ENCODE measurements around the gene LSM6.

The LSM6 gene

DNA sequence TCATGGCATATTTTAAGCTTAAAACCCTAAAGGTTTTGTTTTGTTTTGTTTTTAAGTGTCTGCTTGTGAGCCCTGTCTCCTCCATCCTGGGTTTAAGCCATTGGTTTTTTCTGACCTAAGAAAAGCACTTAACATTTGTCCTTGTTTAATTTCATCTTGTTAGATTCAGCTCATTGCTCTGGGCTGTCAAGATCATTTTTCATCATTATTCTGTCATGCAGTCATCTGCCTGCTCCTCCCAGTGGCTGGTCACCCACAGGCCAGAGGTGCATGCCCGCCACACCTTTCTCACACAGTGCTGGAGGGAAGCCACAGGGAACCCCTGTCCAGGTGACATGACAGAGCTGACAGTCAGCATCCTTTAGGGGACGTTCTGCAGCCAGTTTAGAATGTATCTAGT is 27.1 kb downstream of the LSM6 start:
- no peaks in the 10 kb centered on the region for H4K20me1 ChIP-seq
- H3K9ac ChIP-seq: no peak overlapping the region
- no peak overlapping the region for H3K4me2 ChIP-seq
- no peak for TF ChIP-seq Cebpa-rat (IDR thresholded peaks at IDR 0.05)
- H3K9me3 ChIP-seq (replicated peaks in 1 of 11): no peaks in the 10 kb centered on the region
- no peak overlapping the region for H3K4me3 ChIP-seq
- H3K27ac ChIP-seq: no peak overlapping the region
- no peaks in the 10 kb centered on the region for H3K36me3 ChIP-seq
- no peaks in the 10 kb centered on the region for H3K4me1 ChIP-seq
- H3K27me3 ChIP-seq: no peaks in the 10 kb centered on the region

DNA sequence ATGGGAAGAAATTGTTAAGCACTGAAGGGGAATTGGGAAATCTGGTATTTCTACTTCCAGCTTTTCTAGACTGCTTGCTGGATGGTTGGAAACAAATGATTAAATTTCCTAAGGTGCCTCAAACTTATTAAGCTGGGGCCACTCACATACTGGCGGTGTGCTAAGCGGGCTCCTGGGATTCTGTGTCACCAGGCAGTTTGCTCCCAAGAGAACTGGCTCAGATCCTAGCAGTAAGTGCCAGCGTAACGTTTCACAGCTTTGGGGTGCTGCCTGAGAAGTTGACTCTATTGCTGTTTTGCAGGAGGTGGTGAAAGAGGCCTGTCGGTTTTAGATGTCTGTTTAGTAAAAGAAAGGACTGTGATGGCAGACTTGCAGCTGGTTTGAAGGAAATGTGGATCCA is 31.9 kb downstream of the LSM6 start:
- 0 out of 20 replicates have a peak, but pooled peaks cover 0 to 3% (median 0%) of the 10 kb centered on the region in 10 experiments for H3K4me1 ChIP-seq
- H3K4me3 ChIP-seq: no peak overlapping the region
- no peaks in the 10 kb centered on the region for H3K9me3 ChIP-seq (replicated peaks in 1 of 11)
- no peaks in the 10 kb centered on the region for H3K36me3 ChIP-seq
- no peak overlapping the region for H3K27ac ChIP-seq
- H3K4me2 ChIP-seq: no peak overlapping the region
- no peaks in the 10 kb centered on the region for H4K20me1 ChIP-seq
- no peak for TF ChIP-seq Cebpa-rat (IDR thresholded peaks at IDR 0.05)
- no peak overlapping the region for H3K9ac ChIP-seq
- no peaks in the 10 kb centered on the region for H3K27me3 ChIP-seq

DNA sequence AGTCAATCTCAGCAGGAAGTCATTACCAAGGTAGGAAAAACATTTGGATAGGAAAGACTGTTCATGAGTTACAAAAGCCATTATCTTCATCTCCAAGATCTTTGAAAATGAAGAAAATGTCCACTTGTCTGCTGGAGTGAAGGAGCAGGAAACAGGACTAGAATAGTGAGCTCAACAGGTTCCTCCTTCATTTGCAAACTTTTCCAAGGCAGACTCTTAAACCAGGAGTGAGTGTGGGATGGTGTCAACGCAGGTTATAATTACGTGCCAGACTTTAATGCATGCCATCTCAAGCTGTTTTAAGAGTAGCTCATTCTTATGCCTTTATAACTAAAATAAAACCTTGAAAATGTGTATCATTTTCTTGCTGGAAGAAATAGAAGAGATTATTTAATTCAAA is 35.4 kb downstream of the LSM6 start:
- no peaks in the 10 kb centered on the region for H3K27me3 ChIP-seq
- H3K4me1 ChIP-seq: 0 out of 20 replicates have a peak, but pooled peaks cover 0 to 3% (median 0%) of the 10 kb centered on the region in 10 experiments
- no peaks in the 10 kb centered on the region for H3K36me3 ChIP-seq
- no peak overlapping the region for H3K4me2 ChIP-seq
- H4K20me1 ChIP-seq: no peaks in the 10 kb centered on the region
- H3K4me3 ChIP-seq: no peak overlapping the region
- no peak overlapping the region for H3K27ac ChIP-seq
- TF ChIP-seq Cebpa-rat (IDR thresholded peaks at IDR 0.05): no peak
- H3K9me3 ChIP-seq (replicated peaks in 1 of 11): no peaks in the 10 kb centered on the region
- no peak overlapping the region for H3K9ac ChIP-seq

DNA sequence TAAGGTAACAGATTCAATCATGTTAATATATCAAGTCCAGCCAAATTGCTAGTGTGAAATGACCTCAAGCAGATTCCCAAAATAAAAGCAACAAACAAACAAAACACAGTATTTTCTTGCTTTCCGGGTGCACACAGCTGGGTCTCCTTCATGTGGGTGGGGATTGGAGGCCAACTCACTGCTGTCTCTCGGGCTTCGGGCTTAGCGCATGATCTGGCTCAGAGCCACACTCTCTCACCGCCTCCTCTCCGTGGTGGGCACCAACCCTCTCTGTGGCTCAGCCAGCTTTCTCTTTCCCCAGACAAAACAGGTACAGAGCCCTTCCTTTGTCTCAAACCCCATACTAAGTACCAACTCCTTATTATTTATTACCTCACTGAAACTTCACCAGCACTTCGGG is 35.9 kb downstream of the LSM6 start:
- Histone ChIP-seq H3K9ac (no peak overlapping the region), H3K4me3 (no peak overlapping the region), H3K4me1 (0 out of 20 replicates have a peak, but pooled peaks cover 0 to 3% (median 0%) of the 10 kb centered on the region in 10 experiments), H3K27me3 (no peaks in the 10 kb centered on the region), H3K9me3 (replicated peaks in 1 of 11) (no peaks in the 10 kb centered on the region), H3K36me3 (no peaks in the 10 kb centered on the region), H3K4me2 (no peak overlapping the region), H4K20me1 (no peaks in the 10 kb centered on the region), H3K27ac (no peak overlapping the region)
- TF ChIP-seq Cebpa-rat (IDR thresholded peaks at IDR 0.05): no peak

DNA sequence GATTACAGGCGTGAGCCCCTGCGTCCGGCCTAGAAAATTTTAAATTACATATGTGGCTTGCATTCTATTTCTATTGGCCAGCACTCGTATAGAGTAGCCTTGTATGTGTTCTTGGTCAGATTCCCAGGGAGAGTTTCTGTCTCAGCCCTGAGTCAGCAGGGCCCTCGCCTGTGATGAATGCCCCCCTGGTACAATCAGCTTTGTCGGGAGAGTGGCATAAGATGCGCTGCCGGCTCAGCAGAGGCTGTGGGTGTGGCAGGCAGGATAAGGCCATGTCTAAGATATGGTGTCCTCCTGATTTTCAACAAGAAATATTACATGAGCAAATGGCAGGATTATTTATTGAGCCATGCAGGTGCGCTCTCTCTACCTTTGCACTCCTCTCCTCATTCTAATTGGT is 37.3 kb downstream of the LSM6 start:
- no peaks in the 10 kb centered on the region for H4K20me1 ChIP-seq
- no peaks in the 10 kb centered on the region for H3K36me3 ChIP-seq

DNA sequence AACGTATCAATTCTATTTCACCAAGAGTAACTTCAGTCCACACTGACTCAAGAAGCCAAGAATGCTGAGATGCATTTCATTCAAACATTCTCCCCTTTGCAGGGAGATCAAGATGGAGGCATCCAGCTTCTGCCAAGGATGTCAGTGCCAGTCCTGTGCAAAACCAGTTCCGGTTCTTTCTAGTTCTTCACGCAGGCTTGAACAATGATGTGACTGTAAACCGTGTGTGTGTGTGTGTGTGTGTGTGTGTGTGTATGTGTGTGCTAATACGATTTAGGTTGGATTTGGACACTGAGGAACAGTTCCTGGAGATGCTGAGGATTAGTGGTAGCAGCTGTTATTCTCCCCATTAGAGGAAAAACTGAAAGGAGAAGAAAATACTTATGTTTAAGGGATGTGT is 38.7 kb downstream of the LSM6 start, which contains the start of gene REELD1:
TSS of gene REELD1 (plus strand) at position 301 of the 400 bp plus-strand sequence. CDS start 2,415 bp downstream, outside the sequence.
- H3K27me3 ChIP-seq: no peaks in the 10 kb centered on the region
- no peaks in the 10 kb centered on the region for H4K20me1 ChIP-seq
- H3K36me3 ChIP-seq: no peaks in the 10 kb centered on the region
- H3K9ac ChIP-seq: no peak within 1 kb of the TSS
- TF ChIP-seq Cebpa-rat (IDR thresholded peaks at IDR 0.05): no peak
- no peaks in the 10 kb centered on the region for H3K9me3 ChIP-seq (replicated peaks in 1 of 11)
- 0 out of 20 replicates have a peak, but pooled peaks cover 0 to 3% (median 0%) of the 10 kb centered on the region in 10 experiments for H3K4me1 ChIP-seq
- no peak within 1 kb of the TSS for H3K4me3 ChIP-seq
- H3K4me2 ChIP-seq: no peak within 1 kb of the TSS
- no peak within 1 kb of the TSS for H3K27ac ChIP-seq

More for the DNA sequence above, 37.3 kb downstream of the LSM6 start:
- H3K9me3 ChIP-seq (replicated peaks in 1 of 11): no peaks in the 10 kb centered on the region
- no peaks in the 10 kb centered on the region for H3K27me3 ChIP-seq
- H3K4me3 ChIP-seq: no peak overlapping the region
- no peak overlapping the region for H3K4me2 ChIP-seq
- TF ChIP-seq Cebpa-rat (IDR thresholded peaks at IDR 0.05): no peak
- H3K27ac ChIP-seq: no peak overlapping the region
- 0 out of 20 replicates have a peak, but pooled peaks cover 0 to 3% (median 0%) of the 10 kb centered on the region in 10 experiments for H3K4me1 ChIP-seq
- no peak overlapping the region for H3K9ac ChIP-seq

DNA sequence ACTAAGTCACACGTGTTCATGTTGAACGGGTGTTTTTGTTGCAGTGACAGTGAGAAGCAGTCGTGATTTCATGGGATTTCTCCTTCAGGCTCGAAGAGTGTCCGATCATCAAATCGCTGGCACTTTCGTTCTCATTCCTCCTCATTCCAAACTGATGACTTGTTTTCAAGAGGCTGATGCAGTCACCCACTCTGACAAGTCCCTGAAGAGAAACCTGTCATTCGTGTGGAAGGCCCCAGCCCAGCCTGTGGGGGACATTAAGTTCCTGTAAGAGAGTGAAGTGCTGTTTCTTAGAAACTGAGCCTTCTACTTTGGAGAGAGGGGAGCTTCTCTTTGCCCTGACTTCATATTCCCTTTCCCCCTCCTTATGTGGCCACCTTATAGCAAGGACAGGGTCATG is 46.8 kb downstream of the LSM6 start:
- Histone ChIP-seq H3K27ac (no peak overlapping the region), H3K4me3 (no peak overlapping the region), H3K9me3 (replicated peaks in 1 of 11) (no peaks in the 10 kb centered on the region), H3K4me1 (peaks cover 0 to 5% (median 0%) of the 10 kb centered on the region in 10 experiments; a peak in 2 of 20 replicates), H3K27me3 (no peaks in the 10 kb centered on the region), H4K20me1 (no peaks in the 10 kb centered on the region), H3K36me3 (no peaks in the 10 kb centered on the region), H3K9ac (no peak overlapping the region), H3K4me2 (no peak overlapping the region)
- TF ChIP-seq Cebpa-rat (IDR thresholded peaks at IDR 0.05): no peak

DNA sequence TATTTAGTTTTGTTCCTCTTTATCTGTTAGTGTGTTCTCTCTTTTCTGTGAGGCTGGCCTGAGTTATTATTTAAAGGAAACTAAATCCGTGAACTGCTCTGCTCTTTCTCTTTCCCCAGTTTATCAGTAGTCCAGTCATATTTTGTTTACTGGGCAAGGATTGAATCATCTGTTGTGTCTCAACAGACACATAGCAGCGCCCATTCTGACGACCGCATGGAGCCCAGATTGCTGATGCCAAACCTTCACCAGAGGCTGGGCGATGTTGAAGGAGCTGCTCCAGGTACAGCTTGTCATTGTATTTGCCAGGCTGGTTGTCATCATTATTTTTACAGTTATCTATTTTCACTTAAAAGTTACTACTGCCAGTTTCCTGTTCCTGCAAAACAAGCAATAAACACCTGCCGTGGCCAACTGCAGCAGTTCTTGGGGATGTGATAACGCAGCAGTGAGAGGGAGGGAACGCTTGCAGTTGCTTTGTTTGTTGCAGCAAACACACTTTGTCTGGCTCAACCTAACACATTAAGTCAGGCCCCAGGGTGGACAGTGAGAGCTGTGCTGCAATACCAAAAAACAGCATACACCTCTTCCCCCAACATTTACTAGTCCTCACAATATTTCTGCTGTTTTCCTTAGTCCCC is 48.9 kb downstream of the LSM6 start:
- 0 out of 22 replicates have a peak overlapping the region, but pooled peaks of 1 of the 11 experiments have one; percentile 21 for H3K4me2 ChIP-seq
- no peaks in the 10 kb centered on the region for H4K20me1 ChIP-seq
- no peak overlapping the region for H3K9ac ChIP-seq
- peaks cover 0 to 5% (median 0%) of the 10 kb centered on the region in 10 experiments; a peak in 2 of 20 replicates for H3K4me1 ChIP-seq
- no peaks in the 10 kb centered on the region for H3K27me3 ChIP-seq
- H3K4me3 ChIP-seq: no peak overlapping the region
- H3K9me3 ChIP-seq (replicated peaks in 1 of 11): no peaks in the 10 kb centered on the region
- no peaks in the 10 kb centered on the region for H3K36me3 ChIP-seq
- H3K27ac ChIP-seq: no peak overlapping the region
- no peak for TF ChIP-seq Cebpa-rat (IDR thresholded peaks at IDR 0.05)

DNA sequence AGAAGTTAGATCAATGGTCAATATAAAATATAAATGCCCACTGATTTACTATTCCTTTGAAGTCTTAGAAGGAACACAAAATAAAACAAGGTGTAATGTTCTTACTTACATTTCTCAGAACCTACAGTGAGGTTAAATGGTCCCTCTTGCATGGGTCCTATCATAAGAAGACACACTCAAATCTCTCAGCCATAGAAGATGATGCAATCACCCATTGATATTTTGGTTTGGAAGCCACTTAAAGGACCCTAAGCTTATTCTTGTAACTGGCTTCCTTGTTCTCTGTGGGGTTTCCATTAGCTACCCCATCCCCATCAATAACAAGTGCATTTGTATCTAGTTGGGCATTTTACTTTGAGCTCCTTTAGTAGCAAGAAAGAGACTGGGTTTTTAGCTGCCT is 53.9 kb downstream of the LSM6 start:
- Histone ChIP-seq H3K36me3 (no peaks in the 10 kb centered on the region), H3K27ac (no peak overlapping the region), H3K27me3 (no peaks in the 10 kb centered on the region), H3K9ac (no peak overlapping the region), H3K4me3 (no peak overlapping the region), H3K4me2 (no peak overlapping the region), H3K4me1 (peaks cover 0 to 21% (median 5%) of the 10 kb centered on the region in 10 experiments; a peak in 11 of 20 replicates), H4K20me1 (no peaks in the 10 kb centered on the region), H3K9me3 (replicated peaks in 1 of 11) (peaks cover 0 to 22% (median 0%) of the 10 kb centered on the region in 11 experiments; a peak in 7 of 22 replicates)
- TF ChIP-seq Cebpa-rat (IDR thresholded peaks at IDR 0.05): peak in 4 of 11 experiments; percentile 27 to 44 (median 34); a peak in 3 of 22 replicates

Measured in BLaER1 treated with 17β-estradiol and CSF1 and Interleukin-3, amounts not matched to agents 10 nM and 100 nM (cell line).